ENCODE results near the gene TMUB2.
A peak's percentile ranks its signal among the peaks of the same experiment; 100 is the strongest.
"Not testable (repeated sequence)": the region's sequence is repeated elsewhere in the genome, so short reads cannot be mapped to it uniquely, and the experiment has no call there.

Gene TMUB2

GRCh38 chr17:44218344-44219107 lies 31.8 kb downstream of the TMUB2 start:
- peak in 1 of 2 donors; percentile 82 for DNase-seq (ENCODE audit: low read depth in 2 of 2, low spot score in 1 of 2)

DNA sequence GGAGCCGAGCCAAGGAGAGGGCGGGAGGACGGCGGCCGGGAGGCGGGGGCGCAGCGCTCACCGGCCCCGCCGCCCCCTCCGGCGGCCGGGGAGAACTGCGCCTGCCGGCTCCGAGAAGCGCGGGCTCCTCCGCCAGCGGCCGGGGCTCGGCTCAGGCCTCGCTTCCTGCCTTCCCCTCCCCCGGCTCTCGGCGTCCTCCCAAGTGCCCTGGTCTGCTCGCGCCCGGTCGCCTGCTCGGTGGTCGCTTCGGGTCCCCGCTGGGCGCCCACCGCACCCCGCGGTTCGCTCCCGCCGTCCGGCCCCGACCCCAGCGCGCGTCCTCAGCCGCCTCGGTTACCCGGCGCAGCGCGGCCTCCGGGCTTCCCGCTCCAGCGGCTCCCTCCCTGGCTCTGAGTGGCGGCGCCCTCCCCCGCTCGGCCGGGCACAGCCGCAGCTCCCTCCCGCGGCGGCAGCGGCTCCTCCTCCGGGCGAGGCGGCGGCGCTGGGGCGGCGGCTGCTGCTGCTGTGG lies 32.4 kb downstream of the TMUB2 start:
- DNase-seq (ENCODE audit: low read depth in 2 of 2, low spot score in 1 of 2): peak in 1 of 2 donors; percentile 35

GRCh38 chr17:44219616-44220212 lies 32.9 kb downstream of the TMUB2 start, which contains the start of gene UBTF:
TSS of gene UBTF (minus strand) at chr17:44219675. CDS start at chr17:44218229, 1,446 bp downstream.
- DNase-seq (ENCODE audit: low read depth in 2 of 2, low spot score in 1 of 2): peak in 1 of 2 donors; percentile 54

DNA sequence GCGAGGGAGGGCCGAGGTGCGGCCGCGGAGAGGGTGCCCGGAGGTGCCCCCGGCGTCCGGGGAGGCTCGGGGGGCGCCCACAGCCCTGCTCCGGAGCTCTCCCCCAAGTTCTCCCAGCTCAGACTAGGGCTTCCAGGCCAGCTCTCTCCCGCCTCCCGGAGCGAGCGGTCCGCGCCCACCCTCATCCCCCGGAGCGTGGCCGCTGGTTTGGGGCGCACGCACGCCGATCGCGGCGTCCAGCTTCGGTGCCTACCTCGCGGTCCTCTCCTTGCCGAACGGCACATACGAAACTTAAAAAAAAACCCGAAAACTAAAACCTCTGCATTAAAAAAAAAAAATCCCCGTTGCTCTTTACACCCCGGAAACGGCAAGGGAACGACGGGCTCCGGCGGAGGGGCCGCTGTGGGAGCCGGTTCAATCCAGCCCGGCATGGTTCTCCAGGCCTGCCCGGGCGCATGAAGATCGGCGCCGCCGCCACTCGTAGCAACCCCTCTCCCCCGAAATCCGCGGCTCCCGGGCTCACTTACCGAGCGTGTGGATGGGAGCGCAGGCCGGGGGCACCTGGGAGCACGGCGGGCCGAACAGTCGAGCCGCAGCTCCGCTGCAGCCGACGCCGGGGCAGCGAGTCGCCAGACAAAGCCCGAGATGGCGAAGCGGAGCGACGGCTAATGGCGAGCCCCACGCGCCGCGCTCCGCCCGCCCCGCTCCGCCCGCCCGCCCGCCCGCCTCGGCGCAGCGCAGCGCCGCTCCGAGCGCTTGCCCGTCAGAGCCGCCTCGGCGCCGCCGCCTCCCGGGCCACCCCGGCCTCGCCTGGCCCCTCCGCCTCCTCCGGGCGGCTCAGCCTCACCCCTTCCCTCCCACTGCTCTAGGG lies 33.7 kb downstream of the TMUB2 start:
- DNase-seq (ENCODE audit: low read depth in 2 of 2, low spot score in 1 of 2): peak in 1 of 2 donors; percentile 26

GRCh38 chr17:44221084-44221861 lies 34.5 kb downstream of the TMUB2 start:
- peak in 1 of 2 donors; percentile 38 for DNase-seq (ENCODE audit: low read depth in 2 of 2, low spot score in 1 of 2)

DNA sequence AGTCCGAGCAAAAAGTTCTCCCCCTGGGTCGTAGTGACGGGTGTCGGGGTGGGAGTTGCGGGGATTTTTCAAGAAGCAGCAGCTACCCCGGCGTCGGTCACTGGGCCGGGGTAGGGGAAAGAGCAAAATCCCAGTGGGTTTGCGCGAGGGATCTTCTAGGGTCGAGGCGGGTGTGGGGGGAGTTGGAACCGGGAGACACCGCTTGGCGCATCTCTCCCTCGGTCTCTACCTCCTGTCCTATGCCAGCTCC lies 35.0 kb downstream of the TMUB2 start:
- DNase-seq (ENCODE audit: low read depth in 2 of 2, low spot score in 1 of 2): no peak

DNA sequence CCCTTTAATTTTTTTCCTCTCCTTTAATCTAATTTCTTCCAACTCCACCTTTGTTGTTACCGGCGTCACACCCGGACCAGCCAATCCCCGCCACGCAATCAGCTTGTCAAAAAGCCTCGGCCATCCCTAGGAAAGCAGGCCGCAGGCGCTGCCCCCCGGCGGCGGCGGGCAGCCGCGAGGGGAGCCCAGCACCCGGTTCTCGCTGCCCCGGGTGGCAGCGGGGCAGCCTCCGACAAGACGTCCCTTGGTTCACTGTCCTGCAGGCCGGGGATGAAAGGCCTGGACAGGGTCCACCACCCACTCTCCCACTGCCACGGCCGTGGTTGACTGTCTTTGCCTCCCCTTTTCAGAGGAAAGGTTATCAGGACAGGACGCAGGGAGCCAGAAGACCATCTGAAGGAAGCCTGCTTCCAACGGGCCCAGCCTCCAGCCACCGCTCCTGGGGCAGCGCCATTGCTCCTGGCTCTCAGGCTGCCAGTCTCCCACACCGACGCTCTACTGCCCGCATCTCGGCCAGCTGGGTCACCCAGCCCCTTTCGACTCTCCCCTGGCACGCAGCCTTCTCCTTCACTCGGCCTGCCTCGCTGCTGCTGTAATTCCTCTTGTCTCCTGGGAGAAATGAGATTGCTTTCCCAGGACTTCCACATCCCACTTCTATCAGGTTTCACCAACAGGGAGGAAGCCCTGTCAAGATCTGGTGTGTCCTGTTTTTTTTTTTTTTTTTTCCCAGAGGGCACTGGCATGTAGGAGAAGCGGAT lies 35.5 kb downstream of the TMUB2 start:
- peak in 1 of 2 donors; percentile 17 for DNase-seq (ENCODE audit: low read depth in 2 of 2, low spot score in 1 of 2)

GRCh38 chr17:44223541-44224071 lies 36.8 kb downstream of the TMUB2 start:
- no peak for DNase-seq (ENCODE audit: low read depth in 2 of 2, low spot score in 1 of 2)

- no peak for DNase-seq (ENCODE audit: low read depth in 2 of 2, low spot score in 1 of 2)
Measured at GRCh38 chr17:44229090-44229489, 42.3 kb downstream of the TMUB2 start.

DNA sequence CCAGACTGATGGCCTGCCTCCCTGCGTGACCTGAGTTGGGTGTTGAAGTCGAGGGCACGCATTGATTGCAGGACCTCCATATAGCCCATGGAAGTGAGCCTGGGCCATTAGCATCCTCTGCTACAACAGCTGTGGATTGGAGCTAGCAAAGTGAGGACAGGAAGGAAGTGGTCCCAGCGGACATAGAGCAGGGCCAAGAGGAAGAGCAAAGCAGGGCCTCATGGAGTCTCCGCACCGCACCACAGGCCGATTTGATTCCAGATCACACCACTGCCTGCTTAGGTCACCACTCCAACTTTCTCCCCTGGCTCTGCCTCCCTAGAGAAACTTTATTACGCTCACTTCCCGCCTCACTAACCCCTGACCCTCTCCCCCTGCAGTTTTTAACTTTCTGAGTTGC lies 43.4 kb downstream of the TMUB2 start:
- DNase-seq (ENCODE audit: low read depth in 2 of 2, low spot score in 1 of 2): no peak

- no peak for DNase-seq (ENCODE audit: low read depth in 2 of 2, low spot score in 1 of 2)
Measured at GRCh38 chr17:44232061-44232460, 45.3 kb downstream of the TMUB2 start.

DNA sequence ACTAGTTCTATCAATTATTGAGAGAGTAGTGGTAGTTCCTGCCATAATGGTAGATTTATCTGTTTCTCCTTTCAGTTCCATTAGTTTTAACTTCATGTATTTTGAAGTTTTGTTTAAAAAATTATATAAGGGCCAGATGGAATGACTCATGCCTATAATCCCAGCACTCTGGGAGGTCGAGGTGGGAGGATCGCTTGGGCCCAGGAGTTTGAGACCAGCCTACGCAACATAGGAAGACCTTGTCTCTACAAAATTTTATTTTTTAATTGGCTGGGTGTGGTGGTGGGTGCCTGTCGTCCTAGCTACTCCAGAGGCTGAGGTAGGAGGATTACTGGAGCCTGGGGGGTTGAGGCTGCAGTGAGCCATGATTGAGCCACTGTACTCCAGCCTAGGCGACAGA lies 46.8 kb downstream of the TMUB2 start:
- DNase-seq (ENCODE audit: low read depth in 2 of 2, low spot score in 1 of 2): no peak

DNA sequence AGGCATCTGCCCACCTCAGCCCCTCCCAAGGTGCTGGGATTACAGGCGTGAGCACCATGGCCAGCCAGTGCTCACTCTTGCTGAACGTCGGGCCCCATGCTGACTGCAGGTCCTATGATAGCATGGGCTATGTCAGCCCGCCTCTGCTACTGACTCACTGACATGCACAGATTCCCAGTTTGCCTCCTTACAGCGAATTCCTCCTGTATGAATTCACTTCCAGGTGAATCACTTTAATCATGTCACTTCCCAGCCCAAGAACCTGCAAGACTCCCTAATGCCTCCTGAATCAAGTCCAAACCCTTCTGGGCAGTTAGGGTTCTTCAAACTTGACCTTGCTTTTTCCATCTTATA lies 48.8 kb downstream of the TMUB2 start:
- no peak for DNase-seq (ENCODE audit: low read depth in 2 of 2, low spot score in 1 of 2)

- DNase-seq (ENCODE audit: low read depth in 2 of 2, low spot score in 1 of 2): no peak
Measured at GRCh38 chr17:44236444-44236991, 49.7 kb downstream of the TMUB2 start.

GRCh38 chr17:44237886-44238285 lies 51.1 kb downstream of the TMUB2 start:
- DNase-seq (ENCODE audit: low read depth in 2 of 2, low spot score in 1 of 2): not testable (repeated sequence)

DNA sequence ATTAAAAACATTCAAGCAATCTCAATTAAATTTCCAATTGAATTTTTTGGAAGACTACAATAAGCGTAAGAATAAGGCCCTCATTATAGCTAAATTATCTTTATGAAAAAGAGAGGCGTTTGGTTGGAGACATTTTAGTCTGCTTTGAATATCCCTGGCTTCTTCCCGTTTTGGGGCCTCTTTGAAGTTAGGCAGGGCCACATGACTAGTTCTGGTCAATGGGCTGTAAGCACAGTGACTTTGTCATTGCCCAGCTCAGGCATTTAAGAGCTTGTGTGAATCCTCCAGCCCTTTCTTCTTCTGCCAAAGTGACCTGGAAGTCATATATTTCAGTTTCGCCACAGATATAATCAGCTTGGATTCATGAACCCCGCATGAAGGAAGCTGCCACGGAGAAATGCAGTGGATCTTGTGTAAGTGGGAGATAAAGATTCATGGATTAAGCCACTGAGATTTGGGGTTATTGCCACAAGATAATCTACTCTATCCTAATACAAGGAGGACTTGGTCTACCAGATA lies 54.4 kb downstream of the TMUB2 start:
- DNase-seq (ENCODE audit: low read depth in 2 of 2, low spot score in 1 of 2): no peak
